LoVo (cell line): ENCODE measurements around the gene SUCLA2.
"Not testable (repeated sequence)": the region's sequence is repeated elsewhere in the genome, so short reads cannot be mapped to it uniquely, and the experiment has no call there.

ENCODE experiments used
- DNase-seq: peaks from one replicate; pipeline ENCODE4 v3.0.0-alpha.2; 2016; ENCODE audit warnings: low spot score

The SUCLA2 gene

GRCh38 chr13:48001114-48001881 lies at the start of gene SUCLA2:
Gene SUCLA2 (minus strand): TSS chr13:48001273. CDS start chr13:48001269, 4 bp downstream.
- peak; percentile 94 for DNase-seq

- DNase-seq = no peak
These were observed 49.5 kb upstream of the SUCLA2 start for GRCh38 chr13:48050550-48050949.

GRCh38 chr13:48043789-48044503 lies 42.9 kb upstream of the SUCLA2 start:
- no peak for DNase-seq

- no peak for DNase-seq
These were observed 41.8 kb upstream of the SUCLA2 start for GRCh38 chr13:48042894-48043293.

GRCh38 chr13:48040896-48041295 lies 39.8 kb upstream of the SUCLA2 start:
- DNase-seq = no peak

- no peak for DNase-seq
These were observed 39.0 kb upstream of the SUCLA2 start for GRCh38 chr13:48040049-48040448.

- no peak for DNase-seq
These were observed 37.7 kb upstream of the SUCLA2 start for GRCh38 chr13:48038761-48039160.

- DNase-seq = peak; percentile 96
These were observed 36.5 kb upstream of the SUCLA2 start, which contains the start of gene NUDT15 for GRCh38 chr13:48037346-48038173. Gene NUDT15 (plus strand): TSS chr13:48037726. CDS start chr13:48037747, 21 bp downstream.

- DNase-seq = no peak
These were observed 28.8 kb upstream of the SUCLA2 start for GRCh38 chr13:48029859-48030258.

- DNase-seq = no peak
These were observed 27.0 kb upstream of the SUCLA2 start for GRCh38 chr13:48028066-48028465.

GRCh38 chr13:48019796-48020195 lies 18.7 kb upstream of the SUCLA2 start:
- DNase-seq = no peak

- DNase-seq = no peak
These were observed 17.6 kb upstream of the SUCLA2 start for GRCh38 chr13:48018637-48019036.

GRCh38 chr13:48014359-48014758 lies 13.3 kb upstream of the SUCLA2 start:
- no peak for DNase-seq

- DNase-seq = no peak
These were observed 11.6 kb upstream of the SUCLA2 start for GRCh38 chr13:48012668-48013067.

- DNase-seq = no peak
These were observed 9.6 kb upstream of the SUCLA2 start for GRCh38 chr13:48010698-48011097.

- DNase-seq = peak; percentile 35
These were observed 8.2 kb upstream of the SUCLA2 start for GRCh38 chr13:48009284-48009683.

GRCh38 chr13:48006396-48006795 lies 5.3 kb upstream of the SUCLA2 start:
- peak; percentile 26 for DNase-seq

GRCh38 chr13:48004201-48004600 lies 3.1 kb upstream of the SUCLA2 start:
- no peak for DNase-seq

- not testable (repeated sequence) for DNase-seq
These were observed 926 bp upstream of the SUCLA2 start for GRCh38 chr13:48001999-48002398.

GRCh38 chr13:48000559-48001113 lies 437 bp downstream of the SUCLA2 start:
- DNase-seq = no peak

- no peak for DNase-seq
These were observed 1.1 kb downstream of the SUCLA2 start for GRCh38 chr13:47999973-48000372.

- DNase-seq = no peak
These were observed 3.7 kb downstream of the SUCLA2 start for GRCh38 chr13:47997384-47997783.
